AG09309 (cell line): ENCODE data around the gene SLC6A7.

Experiments used
- DNase-seq: peaks from one replicate; pipeline ENCODE4 v3.0.0-alpha.2; 2010; ENCODE audit warnings: low read depth
- H3K4me3 ChIP-seq: 2 replicates; pipeline ENCODE4 v1.5.1; 2011; ENCODE audit warnings: mild to moderate bottlenecking, low read depth, low read length, moderate library complexity; ENCODE audit not compliant: control insufficient read depth
- TF ChIP-seq, protein P1 (sequence below): IDR thresholded peaks from 2 replicates; pipeline ENCODE4 v1.5.1; 2011; ENCODE audit warnings: mild to moderate bottlenecking, low read depth, low read length, inconsistent platforms; ENCODE audit not compliant: insufficient read depth, control insufficient read depth; ENCODE audit errors: missing control alignments

Gene SLC6A7

DNA sequence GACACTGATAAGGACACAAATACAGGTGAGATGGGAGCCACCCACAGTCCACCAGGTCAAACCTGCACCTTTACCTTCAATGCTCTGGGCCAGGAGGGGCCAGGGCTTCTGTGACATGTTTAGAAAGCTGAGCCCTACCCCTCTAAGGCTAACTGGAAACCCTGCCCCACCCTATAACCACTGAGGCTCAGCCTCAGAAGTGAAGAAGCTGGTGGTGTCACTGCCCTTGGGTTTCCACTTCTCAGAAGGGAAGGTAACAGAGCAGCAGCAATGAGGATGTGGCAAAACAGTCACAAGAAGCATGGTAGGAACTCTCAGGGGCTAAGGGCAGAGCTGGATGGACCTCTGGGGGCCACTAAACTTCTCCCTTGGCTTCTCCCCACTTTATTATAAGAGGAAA is 40.2 kb upstream of the SLC6A7 start:
- H3K4me3 ChIP-seq, result no peak overlapping the region
- TF ChIP-seq, protein P1, sequence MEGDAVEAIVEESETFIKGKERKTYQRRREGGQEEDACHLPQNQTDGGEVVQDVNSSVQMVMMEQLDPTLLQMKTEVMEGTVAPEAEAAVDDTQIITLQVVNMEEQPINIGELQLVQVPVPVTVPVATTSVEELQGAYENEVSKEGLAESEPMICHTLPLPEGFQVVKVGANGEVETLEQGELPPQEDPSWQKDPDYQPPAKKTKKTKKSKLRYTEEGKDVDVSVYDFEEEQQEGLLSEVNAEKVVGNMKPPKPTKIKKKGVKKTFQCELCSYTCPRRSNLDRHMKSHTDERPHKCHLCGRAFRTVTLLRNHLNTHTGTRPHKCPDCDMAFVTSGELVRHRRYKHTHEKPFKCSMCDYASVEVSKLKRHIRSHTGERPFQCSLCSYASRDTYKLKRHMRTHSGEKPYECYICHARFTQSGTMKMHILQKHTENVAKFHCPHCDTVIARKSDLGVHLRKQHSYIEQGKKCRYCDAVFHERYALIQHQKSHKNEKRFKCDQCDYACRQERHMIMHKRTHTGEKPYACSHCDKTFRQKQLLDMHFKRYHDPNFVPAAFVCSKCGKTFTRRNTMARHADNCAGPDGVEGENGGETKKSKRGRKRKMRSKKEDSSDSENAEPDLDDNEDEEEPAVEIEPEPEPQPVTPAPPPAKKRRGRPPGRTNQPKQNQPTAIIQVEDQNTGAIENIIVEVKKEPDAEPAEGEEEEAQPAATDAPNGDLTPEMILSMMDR, result no peak
- DNase-seq, result no peak

DNA sequence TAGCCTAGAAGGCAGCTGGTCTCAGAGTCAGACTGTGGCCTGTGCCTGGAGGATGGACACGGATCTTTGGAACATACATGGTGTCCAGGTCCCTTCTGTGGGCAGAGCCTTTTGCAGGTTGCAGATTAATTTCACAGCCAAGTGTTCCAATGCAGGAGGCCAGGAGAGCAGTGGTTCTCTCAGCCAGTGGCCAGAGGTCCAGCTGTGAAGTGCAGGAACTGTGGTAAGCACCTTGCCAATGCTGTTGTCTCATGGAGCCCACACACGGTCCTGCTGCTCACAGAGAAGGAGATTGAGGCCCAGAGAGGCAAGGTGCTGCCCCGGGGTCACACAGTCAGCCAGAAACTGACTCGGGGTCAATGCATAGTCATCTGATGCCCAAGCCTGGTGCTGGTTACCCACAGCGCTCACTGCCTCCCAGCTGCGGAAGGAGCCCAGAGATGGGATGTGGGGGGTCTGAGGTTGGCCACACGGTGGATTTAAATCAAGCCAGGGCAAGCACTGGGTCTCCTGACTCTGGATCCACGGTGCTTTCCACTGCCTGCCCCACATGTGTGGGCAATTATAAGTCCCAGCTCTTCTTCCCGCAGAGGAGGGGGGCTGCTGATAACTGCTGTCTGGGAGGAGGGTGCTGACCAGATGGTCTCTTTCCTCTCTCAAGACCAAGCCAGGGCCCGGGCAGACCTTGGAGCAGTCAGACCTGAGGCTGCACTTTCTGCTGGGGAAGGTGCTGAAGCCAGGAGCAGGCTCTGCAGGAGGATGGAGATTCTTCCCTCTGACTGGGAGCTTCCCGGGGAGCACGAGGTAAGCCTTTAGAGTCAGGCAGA is 37.0 kb upstream of the SLC6A7 start:
- peak overlapping the region; percentile 89 for H3K4me3 ChIP-seq
- TF ChIP-seq, protein P1, result no peak
- DNase-seq, result no peak

DNA sequence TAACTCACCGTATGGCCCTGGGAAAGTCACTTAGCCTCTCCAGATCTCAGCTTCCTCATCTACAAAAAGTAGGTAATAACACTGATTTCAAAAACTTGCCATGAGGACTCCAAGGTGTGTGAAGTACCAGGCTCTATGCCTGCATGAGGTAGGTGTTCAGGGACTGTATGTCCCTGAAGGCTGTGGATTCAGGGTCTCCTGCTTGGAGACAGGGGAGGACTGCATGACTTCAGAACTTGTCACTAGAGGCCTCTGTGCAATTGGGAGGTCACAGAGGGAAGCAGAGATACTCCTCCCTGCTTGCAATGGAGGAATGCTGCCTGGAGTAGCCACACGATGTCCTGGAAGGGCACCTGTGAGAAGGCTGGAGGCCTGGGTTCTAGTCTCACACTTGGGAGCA is 36.4 kb upstream of the SLC6A7 start:
- H3K4me3 ChIP-seq, result peak overlapping the region; percentile 89

GRCh38 chr5:150153957-150154617 is 35.8 kb upstream of the SLC6A7 start:
- TF ChIP-seq, protein P1, result peak; percentile 14
- H3K4me3 ChIP-seq, result peak overlapping the region; percentile 89
- no peak for DNase-seq

More for the DNA sequence above, 36.4 kb upstream of the SLC6A7 start:
- DNase-seq, result no peak
- TF ChIP-seq, protein P1, result no peak

GRCh38 chr5:150154618-150155128 is 35.2 kb upstream of the SLC6A7 start:
- peak overlapping the region; percentile 89 for H3K4me3 ChIP-seq
- TF ChIP-seq, protein P1, result no peak
- DNase-seq, result no peak

- DNase-seq, result no peak
- TF ChIP-seq, protein P1, result no peak
- H3K4me3 ChIP-seq, result peak within 1 kb of the TSS; percentile 89
These were observed 34.4 kb upstream of the SLC6A7 start, which contains the start of gene PDGFRB for GRCh38 chr5:150155258-150156026. PDGFRB (minus strand) TSS chr5:150155845; CDS start chr5:150137047, 18,798 bp downstream.
